GM12878 (cell line): ENCODE data around the gene USP17L27. TPM values are rescaled to one million over a fixed set of nuclear protein-coding genes. Genes with fewer than 3 reads are reported as not detected.
"Not testable (repeated sequence)": the region's sequence is repeated elsewhere in the genome, so short reads cannot be mapped to it uniquely, and the experiment has no call there.

Experiments
- ATAC-seq: fragments of 200-7000 bp; cut with Tn5 transposase; 3 replicates; pipeline ENCODE4 v1.9.1; 2020; ENCODE audit warnings: mild to moderate bottlenecking, moderate library complexity
- BruUV-seq: library from RNA; stranded (reverse); fragments of 400-500 nt; replicated peaks from 2 replicates; lab custom pipeline; 2021; lab: Mats Ljungman, UMichigan
- CTCF ChIA-PET: fragments of 300-600 bp; sonication (Branson Sonifier 250); formaldehyde crosslinking; extraction: SDS; loops from one replicate; lab custom pipeline; 2021; ENCODE audit warnings: inconsistent platforms; lab: Yijun Ruan, JAX
- POLR2A ChIA-PET: fragments of 350-600 bp; formaldehyde crosslinking; extraction: SDS; loops from one replicate; lab custom pipeline; 2021; ENCODE audit warnings: inconsistent platforms; lab: Charles Lee
- RAD21 ChIA-PET: fragments of 300-600 bp; sonication (Branson Sonifier 250); formaldehyde crosslinking; loops from one replicate; lab custom pipeline; 2023; ENCODE audit warnings: antibody characterized with exemption; ENCODE audit not compliant: unreplicated experiment; lab: Charles Lee
- SMC1A ChIA-PET: fragments of 300-600 bp; sonication (Branson Sonifier 250); formaldehyde crosslinking; loops from one replicate; lab custom pipeline; 2023; ENCODE audit not compliant: unreplicated experiment, uncharacterized antibody; lab: Charles Lee
- DNase-seq: peaks from one replicate; pipeline ENCODE4 v3.0.0-alpha.2; 2011; ENCODE audit warnings: low read depth, low spot score
- FAIRE-seq: peaks from 3 replicates; lab custom pipeline; 2011; peaks lifted over from hg19 to GRCh38; lab: Jason Lieb, UNC
- H2AFZ ChIP-seq: 2 replicates; pipeline ENCODE4 v1.6.0; 2011; ENCODE audit warnings: low read depth, low read length, control low read depth; ENCODE audit not compliant: control insufficient read depth
- H3K27ac ChIP-seq: 2 replicates; pipeline ENCODE4 v1.5.1; 2011; ENCODE audit warnings: control low read depth; ENCODE audit not compliant: control insufficient read depth, insufficient read depth
- H3K27me3 ChIP-seq, 2 experiments: replicated peaks in 1 of 2; 2 replicates each; pipeline versions ENCODE4 v1.6.0 to v1.6.1; 2011; ENCODE audit warnings: low read length in 1 of 2; ENCODE audit not compliant: control insufficient read depth in 2 of 2, insufficient read depth in 2 of 2
- H3K36me3 ChIP-seq, 2 experiments: 2 replicates each; pipeline ENCODE4 v1.5.1; 2011; ENCODE audit warnings: low read length in 1 of 2; ENCODE audit not compliant: control insufficient read depth in 2 of 2, insufficient read depth in 2 of 2
- H3K4me1 ChIP-seq: 2 replicates; pipeline ENCODE4 v1.6.1; 2011; ENCODE audit warnings: mild to moderate bottlenecking, low read length, moderate library complexity, mixed read lengths; ENCODE audit not compliant: control insufficient read depth, insufficient read depth
- H3K4me2 ChIP-seq: 2 replicates; pipeline ENCODE4 v1.6.0; 2011; ENCODE audit warnings: control low read depth; ENCODE audit not compliant: control insufficient read depth, insufficient read depth
- H3K4me3 ChIP-seq: fragments of 200-600 bp; sonication (generic); 2 replicates; pipeline ENCODE4 v1.5.1; 2016
- H3K79me2 ChIP-seq: 2 replicates; pipeline ENCODE4 v1.6.0; 2011; ENCODE audit warnings: low read length; ENCODE audit not compliant: control insufficient read depth, insufficient read depth
- H3K9ac ChIP-seq: 2 replicates; pipeline ENCODE4 v1.8.0; 2011; ENCODE audit warnings: low read length, control low read depth, mixed read lengths; ENCODE audit not compliant: control insufficient read depth, insufficient read depth
- H3K9me3 ChIP-seq: replicated peaks from 3 replicates; pipeline ENCODE4 v1.5.1; 2011; ENCODE audit warnings: mild to moderate bottlenecking, low read length; ENCODE audit not compliant: control insufficient read depth, insufficient read depth
- H4K20me1 ChIP-seq: 2 replicates; pipeline ENCODE4 v1.6.0; 2011; ENCODE audit not compliant: control insufficient read depth, insufficient read depth
- CEBPZ ChIP-seq: fragments of 150-350 bp; IDR thresholded peaks from 2 replicates; pipeline ENCODE4 v1.6.1; 2016; ENCODE audit warnings: low read depth, low read length
- CTCF ChIP-seq, 3 experiments: IDR thresholded peaks in 2 of 3; conservative IDR thresholded peaks in 1 of 3; 2 replicates each; pipeline ENCODE4 v1.5.1; 2011; ENCODE audit warnings: low read depth in 3 of 3, low read length in 3 of 3, mild to moderate bottlenecking in 3 of 3, control low read depth in 2 of 3, moderate library complexity in 2 of 3, inconsistent platforms in 1 of 3, mixed read lengths in 1 of 3; ENCODE audit not compliant: control insufficient read depth in 2 of 3, insufficient read depth in 1 of 3; ENCODE audit errors: extremely low read depth in 1 of 3
- DPF2 ChIP-seq: fragments of 450-650 bp; IDR thresholded peaks from 2 replicates; pipeline ENCODE4 v1.6.1; 2017; ENCODE audit warnings: mild to moderate bottlenecking
- HDGF ChIP-seq: fragments of 450-650 bp; IDR thresholded peaks from 2 replicates; pipeline ENCODE4 v1.6.1; 2016; ENCODE audit warnings: antibody characterized with exemption
- IRF4 ChIP-seq: IDR thresholded peaks from 2 replicates; pipeline ENCODE4 v1.6.1; 2011; ENCODE audit warnings: low read depth, low read length
- WGBS: methylation state at CpG from one replicate; pipeline ENCODE4 v1.1.6; 2016; ENCODE audit warnings: low lambda C conversion rate; ENCODE audit not compliant: insufficient replicate concordance, insufficient coverage; ENCODE audit errors: missing lambda C conversion rate; 5-methylcytosine and 5-hydroxymethylcytosine counted together
- in situ Hi-C: fragments of 300-500 bp; cut with MboI; formaldehyde crosslinking; loops from 9 replicates; pipeline ENCODE4 v1.14.3; 2018; ENCODE audit warnings: mixed read lengths
- intact Hi-C: fragments of 100-400 bp; cut with micrococcal nuclease; formaldehyde crosslinking; loops from one replicate; pipeline ENCODE4 v1.14.2; 2022; ENCODE audit not compliant: unreplicated experiment
- polyA plus RNA-seq, 11 experiments: library from polyadenylated mRNA; depleted of rRNA in 4 of 11; unstranded in 6 of 11; stranded (reverse) in 5 of 11; fragments of >200 nt; fragmentation: Nextera tagmentation in 4 of 11; fragmentation: Illumina TruSeq in 1 of 11; extraction: Ambion mirVana in 4 of 11; extraction: Trizol in 1 of 11; gene quantifications; 1 replicate in 1 of 11; 2 replicates in 10 of 11; pipeline versions ENCODE4 v1.2.1 to v1.2.3, GENCODE V29; 2011 to 2016; ENCODE audit warnings: inconsistent platforms in 2 of 11, missing spikeins in 2 of 11, low read depth in 1 of 11
- total RNA-seq, 4 experiments: library from RNA; depleted of rRNA in 3 of 4; stranded (reverse); fragments of >200 nt in 3 of 4; fragmentation: Illumina TruSeq in 1 of 4; extraction: Trizol in 1 of 4; gene quantifications; 2 replicates each; pipeline versions ENCODE4 v1.2.1 to v1.2.3, GENCODE V29; 2013 to 2021
- TF ChIP-seq, protein P1 (sequence below): fragments of 450-650 bp; IDR thresholded peaks from 2 replicates; pipeline ENCODE4 v1.6.1; 2017; ENCODE audit warnings: low read depth, mild to moderate bottlenecking, moderate library complexity

USP17L27 gene
- total and polyA plus RNA-seq, 10 of the 15 experiments (the other 5 are each of a cell fraction or from before 2014, with no cell fraction given), result not detected

DNA sequence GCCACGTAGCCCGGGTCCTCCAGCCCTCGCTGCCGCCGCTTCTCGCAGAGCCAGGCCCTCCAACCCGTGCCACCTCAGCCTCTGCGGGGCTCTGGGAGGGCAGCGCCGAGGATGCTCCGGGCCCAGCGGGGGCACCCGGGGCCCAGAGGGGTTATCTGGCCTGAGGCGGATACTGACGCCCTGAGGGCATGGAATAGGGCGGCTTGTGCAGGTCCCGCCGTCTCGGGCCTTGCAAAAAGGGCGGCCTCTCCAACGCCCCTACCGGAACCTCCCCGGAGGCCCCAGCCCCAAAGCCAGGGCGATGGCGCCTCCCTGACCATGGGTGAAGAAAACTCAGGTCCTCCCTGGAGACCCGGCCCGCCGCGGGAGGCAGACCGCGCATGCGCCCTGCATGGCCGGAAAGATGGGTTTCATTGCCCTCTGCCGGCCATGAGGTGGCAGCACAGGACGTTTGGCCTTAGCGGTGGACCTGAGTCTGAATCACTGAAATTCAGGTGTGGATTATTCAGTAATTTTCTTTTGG, 37.1 kb downstream of the USP17L27 start:
- POLR2A ChIA-PET, H3K36me3 ChIP-seq, H3K27me3 ChIP-seq, RAD21 ChIA-PET, H3K4me3 ChIP-seq, DNase-seq, ATAC-seq, SMC1A ChIA-PET, H3K4me1 ChIP-seq: not testable (repeated sequence)
- peak in 1 of 3 experiments; percentile 11; a peak in 1 of 6 replicates for TF ChIP-seq CTCF (IDR thresholded peaks at IDR 0.05 in 2 of 3, conservative IDR thresholded peaks at IDR 0.05 in 1 of 3; ENCODE audit: control insufficient read depth in 2 of 3, extremely low read depth in 1 of 3, insufficient read depth in 1 of 3, low read depth in 3 of 3, low read length in 3 of 3)
- TF ChIP-seq, all 136 proteins: peak for 1; not testable (repeated sequence) for 135
- H3K27ac ChIP-seq, H2AFZ ChIP-seq, CTCF ChIA-PET, BruUV-seq, H3K9me3 ChIP-seq, intact Hi-C loops, FAIRE-seq, in situ Hi-C loops, H3K4me2 ChIP-seq, H3K9ac ChIP-seq, H3K79me2 ChIP-seq, H4K20me1 ChIP-seq: not testable (repeated sequence)
- 30% methylated on average over 28 of the region's 36 CpGs for WGBS

GRCh38 chr4:9384126-9384525, 40.2 kb downstream of the USP17L27 start:
- no peak for FAIRE-seq
- CTCF ChIA-PET, result no interaction called here
- Histone ChIP-seq H3K36me3 (no peaks in the 10 kb centered on the region), H4K20me1 (no peaks in the 10 kb centered on the region), H2AFZ (no peak overlapping the region), H3K9me3 (no peaks in the 10 kb centered on the region), H3K4me3 (no peak overlapping the region), H3K27ac (no peak overlapping the region), H3K27me3 (no peaks in the 10 kb centered on the region), H3K9ac (no peak overlapping the region), H3K4me2 (no peak overlapping the region), H3K79me2 (no peaks in the 10 kb centered on the region), H3K4me1 (no peaks in the 10 kb centered on the region)
- in situ Hi-C loops, result no loop called here
- 6% methylated on average over 1 of the region's 1 CpG for WGBS
- RAD21 ChIA-PET, result no interaction called here
- no TSS peak for BruUV-seq
- POLR2A ChIA-PET, result no interaction called here
- no peak for ATAC-seq
- no peak for DNase-seq
- intact Hi-C loops, result no loop called here
- SMC1A ChIA-PET, result no interaction called here
- no peak for TF ChIP-seq DPF2
- TF ChIP-seq IRF4, result no peak
- no peak for TF ChIP-seq CEBPZ
- TF ChIP-seq HDGF, result no peak
- TF ChIP-seq, protein P1, sequence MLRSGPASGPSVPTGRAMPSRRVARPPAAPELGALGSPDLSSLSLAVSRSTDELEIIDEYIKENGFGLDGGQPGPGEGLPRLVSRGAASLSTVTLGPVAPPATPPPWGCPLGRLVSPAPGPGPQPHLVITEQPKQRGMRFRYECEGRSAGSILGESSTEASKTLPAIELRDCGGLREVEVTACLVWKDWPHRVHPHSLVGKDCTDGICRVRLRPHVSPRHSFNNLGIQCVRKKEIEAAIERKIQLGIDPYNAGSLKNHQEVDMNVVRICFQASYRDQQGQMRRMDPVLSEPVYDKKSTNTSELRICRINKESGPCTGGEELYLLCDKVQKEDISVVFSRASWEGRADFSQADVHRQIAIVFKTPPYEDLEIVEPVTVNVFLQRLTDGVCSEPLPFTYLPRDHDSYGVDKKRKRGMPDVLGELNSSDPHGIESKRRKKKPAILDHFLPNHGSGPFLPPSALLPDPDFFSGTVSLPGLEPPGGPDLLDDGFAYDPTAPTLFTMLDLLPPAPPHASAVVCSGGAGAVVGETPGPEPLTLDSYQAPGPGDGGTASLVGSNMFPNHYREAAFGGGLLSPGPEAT, result no peak
